DND-41 (cell line): Measurements from ENCODE around the gene DNAJA3.

Experiments
- CTCF ChIP-seq: IDR thresholded peaks from 2 replicates; pipeline ENCODE4 v1.5.1; 2012; ENCODE audit warnings: borderline replicate concordance, low read length, moderate library complexity, mild to moderate bottlenecking; ENCODE audit not compliant: poor library complexity, severe bottlenecking; ENCODE audit errors: extremely low read depth
- EZH2 ChIP-seq: IDR thresholded peaks from 3 replicates; pipeline ENCODE4 v1.6.1; 2012; ENCODE audit warnings: borderline replicate concordance, low read depth, mild to moderate bottlenecking, moderate library complexity, low read length, inconsistent platforms; ENCODE audit not compliant: severe bottlenecking

- TF ChIP-seq CTCF (no peak), EZH2 (no peak)
These were observed 30.5 kb upstream of the DNAJA3 start for GRCh38 chr16:4395055-4395726.
